Measurements from ENCODE around the gene RPP30.
A peak's percentile ranks its signal among the peaks of the same experiment; 100 is the strongest.

GRCh38 chr10:90913774-90914420 is 42.1 kb downstream of the RPP30 start:
- TF ChIP-seq CTCF (IDR thresholded peaks at IDR 0.05) (no peak), POLR2A (IDR thresholded peaks at IDR 0.05) (peak in 1 of 2 donors; percentile 21)
